PFSK-1 (cell line): ENCODE measurements around the gene ZDHHC9.

Experiments used
- FOXP2 ChIP-seq: optimal IDR thresholded peaks from 2 replicates; pipeline ENCODE3; 2011; ENCODE audit warnings: borderline replicate concordance, control low read depth, inconsistent platforms; ENCODE audit not compliant: insufficient read depth; ENCODE audit errors: extremely low read length, extremely low read depth
- POLR2AphosphoS5 ChIP-seq: IDR thresholded peaks from 2 replicates; pipeline ENCODE4 v1.6.1; 2012; ENCODE audit warnings: low read depth, mild to moderate bottlenecking, control low read depth, low read length, moderate library complexity
- SIN3A ChIP-seq: IDR thresholded peaks from 2 replicates; pipeline ENCODE4 v1.6.1; 2012; ENCODE audit warnings: mild to moderate bottlenecking, low read length, moderate library complexity, borderline replicate concordance; ENCODE audit not compliant: insufficient read depth
- TAF1 ChIP-seq: IDR thresholded peaks from 2 replicates; pipeline ENCODE4 v1.6.1; 2012; ENCODE audit warnings: low read length, control low read depth, borderline replicate concordance; ENCODE audit not compliant: insufficient read depth
- TF ChIP-seq, protein P1 (sequence below), 2 experiments: IDR thresholded peaks; 2 replicates each; pipeline versions ENCODE4 v1.6.1 to v1.8.0; 2011 to 2012; ENCODE audit warnings: low read depth in 2 of 2, low read length in 2 of 2, control low read depth in 1 of 2, inconsistent platforms in 1 of 2, mild to moderate bottlenecking in 1 of 2, moderate library complexity in 1 of 2; ENCODE audit not compliant: insufficient read depth in 1 of 2

DNA sequence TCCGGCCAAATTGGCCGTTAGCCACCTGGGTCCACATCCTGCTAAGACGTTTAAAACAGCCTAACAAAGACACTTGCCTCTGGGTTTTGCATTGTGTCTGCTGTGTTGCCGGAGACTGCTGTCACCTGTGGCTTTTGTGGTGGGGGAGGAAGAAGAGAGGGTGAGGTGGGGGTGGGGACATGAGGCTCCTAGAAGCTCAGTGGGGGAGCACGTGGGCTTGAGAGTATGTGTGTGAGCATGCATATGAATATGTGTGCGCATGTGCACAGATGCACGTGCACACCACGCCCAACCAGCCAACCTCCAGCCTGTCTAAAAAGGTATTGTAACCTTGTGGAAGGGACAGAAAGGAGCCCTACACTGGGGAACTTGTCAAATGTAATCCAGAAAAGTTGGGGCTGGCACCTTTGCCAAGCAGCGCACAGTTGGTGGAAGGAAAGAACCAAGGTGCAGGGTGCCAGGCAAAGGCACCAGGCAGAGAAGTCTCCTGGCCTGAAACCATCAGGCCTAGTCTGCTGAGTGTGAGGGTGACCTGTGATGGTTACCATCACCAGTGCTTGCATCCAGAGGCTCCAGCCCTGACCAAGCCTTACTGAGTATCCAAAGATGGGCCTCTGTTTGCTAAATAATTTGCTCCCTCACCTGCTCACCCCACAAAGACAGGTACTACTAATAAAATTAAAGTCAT is 74.1 kb downstream of the ZDHHC9 start:
- TF ChIP-seq, protein P1, sequence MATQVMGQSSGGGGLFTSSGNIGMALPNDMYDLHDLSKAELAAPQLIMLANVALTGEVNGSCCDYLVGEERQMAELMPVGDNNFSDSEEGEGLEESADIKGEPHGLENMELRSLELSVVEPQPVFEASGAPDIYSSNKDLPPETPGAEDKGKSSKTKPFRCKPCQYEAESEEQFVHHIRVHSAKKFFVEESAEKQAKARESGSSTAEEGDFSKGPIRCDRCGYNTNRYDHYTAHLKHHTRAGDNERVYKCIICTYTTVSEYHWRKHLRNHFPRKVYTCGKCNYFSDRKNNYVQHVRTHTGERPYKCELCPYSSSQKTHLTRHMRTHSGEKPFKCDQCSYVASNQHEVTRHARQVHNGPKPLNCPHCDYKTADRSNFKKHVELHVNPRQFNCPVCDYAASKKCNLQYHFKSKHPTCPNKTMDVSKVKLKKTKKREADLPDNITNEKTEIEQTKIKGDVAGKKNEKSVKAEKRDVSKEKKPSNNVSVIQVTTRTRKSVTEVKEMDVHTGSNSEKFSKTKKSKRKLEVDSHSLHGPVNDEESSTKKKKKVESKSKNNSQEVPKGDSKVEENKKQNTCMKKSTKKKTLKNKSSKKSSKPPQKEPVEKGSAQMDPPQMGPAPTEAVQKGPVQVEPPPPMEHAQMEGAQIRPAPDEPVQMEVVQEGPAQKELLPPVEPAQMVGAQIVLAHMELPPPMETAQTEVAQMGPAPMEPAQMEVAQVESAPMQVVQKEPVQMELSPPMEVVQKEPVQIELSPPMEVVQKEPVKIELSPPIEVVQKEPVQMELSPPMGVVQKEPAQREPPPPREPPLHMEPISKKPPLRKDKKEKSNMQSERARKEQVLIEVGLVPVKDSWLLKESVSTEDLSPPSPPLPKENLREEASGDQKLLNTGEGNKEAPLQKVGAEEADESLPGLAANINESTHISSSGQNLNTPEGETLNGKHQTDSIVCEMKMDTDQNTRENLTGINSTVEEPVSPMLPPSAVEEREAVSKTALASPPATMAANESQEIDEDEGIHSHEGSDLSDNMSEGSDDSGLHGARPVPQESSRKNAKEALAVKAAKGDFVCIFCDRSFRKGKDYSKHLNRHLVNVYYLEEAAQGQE (IDR thresholded peaks at IDR 0.05; ENCODE audit: insufficient read depth in 1 of 2, low read depth in 2 of 2, low read length in 2 of 2), result no peak
- no peak for TF ChIP-seq FOXP2
- no peak for TF ChIP-seq TAF1
- no peak for TF ChIP-seq POLR2AphosphoS5
- TF ChIP-seq SIN3A, result no peak
